ENCODE data around the gene AFF1. TPM values are rescaled to one million over a fixed set of nuclear protein-coding genes. Genes with fewer than 3 reads are reported as not detected.
A peak's percentile ranks its signal among the peaks of the same experiment; 100 is the strongest.

AFF1 gene
- total RNA-seq, 1 donor from 2014 or later = 34.1 TPM

GRCh38 chr4:87151730-87152129, 216.9 kb downstream of the AFF1 start:
- no peak overlapping the region for H3K27ac Mint-ChIP-seq (ENCODE audit: unreplicated experiment)
- DNase-seq (ENCODE audit: low read depth, low spot score) = no peak
- H3K4me3 Mint-ChIP-seq = no peak overlapping the region
- peaks cover 21% of the 10 kb centered on the region for H3K4me1 Mint-ChIP-seq
- no peaks in the 10 kb centered on the region for H3K36me3 Mint-ChIP-seq (ENCODE audit: low read depth)
- H3K9me3 Mint-ChIP-seq = no peaks in the 10 kb centered on the region
- H3K27me3 Mint-ChIP-seq (ENCODE audit: low read depth) = no peaks in the 10 kb centered on the region
- TF ChIP-seq CTCF (conservative IDR thresholded peaks at IDR 0.05) = no peak

- peaks cover 21% of the 10 kb centered on the region for H3K4me1 Mint-ChIP-seq
- TF ChIP-seq CTCF (conservative IDR thresholded peaks at IDR 0.05) = no peak
- no peaks in the 10 kb centered on the region for H3K36me3 Mint-ChIP-seq (ENCODE audit: low read depth)
- no peak for DNase-seq (ENCODE audit: low read depth, low spot score)
- H3K27ac Mint-ChIP-seq (ENCODE audit: unreplicated experiment) = peak overlapping the region; percentile 51
- no peaks in the 10 kb centered on the region for H3K27me3 Mint-ChIP-seq (ENCODE audit: low read depth)
- no peak overlapping the region for H3K4me3 Mint-ChIP-seq
- H3K9me3 Mint-ChIP-seq = no peaks in the 10 kb centered on the region
These were observed 217.7 kb downstream of the AFF1 start for GRCh38 chr4:87152310-87153041.

GRCh38 chr4:87153078-87153870, 218.5 kb downstream of the AFF1 start:
- TF ChIP-seq CTCF (conservative IDR thresholded peaks at IDR 0.05) = no peak
- no peak for DNase-seq (ENCODE audit: low read depth, low spot score)
- H3K4me3 Mint-ChIP-seq = no peak overlapping the region
- no peaks in the 10 kb centered on the region for H3K27me3 Mint-ChIP-seq (ENCODE audit: low read depth)
- no peaks in the 10 kb centered on the region for H3K9me3 Mint-ChIP-seq
- H3K27ac Mint-ChIP-seq (ENCODE audit: unreplicated experiment) = no peak overlapping the region
- no peaks in the 10 kb centered on the region for H3K36me3 Mint-ChIP-seq (ENCODE audit: low read depth)
- peaks cover 21% of the 10 kb centered on the region for H3K4me1 Mint-ChIP-seq

GRCh38 chr4:87165892-87166291, 231.1 kb downstream of the AFF1 start:
- H3K27me3 Mint-ChIP-seq (ENCODE audit: low read depth) = no peaks in the 10 kb centered on the region
- no peaks in the 10 kb centered on the region for H3K9me3 Mint-ChIP-seq
- H3K4me1 Mint-ChIP-seq = no peaks in the 10 kb centered on the region
- no peak for DNase-seq (ENCODE audit: low read depth, low spot score)
- no peak overlapping the region for H3K4me3 Mint-ChIP-seq
- H3K36me3 Mint-ChIP-seq (ENCODE audit: low read depth) = peaks cover 9% of the 10 kb centered on the region
- no peak overlapping the region for H3K27ac Mint-ChIP-seq (ENCODE audit: unreplicated experiment)
- TF ChIP-seq CTCF (conservative IDR thresholded peaks at IDR 0.05) = no peak

GRCh38 chr4:87166296-87166854, 231.6 kb downstream of the AFF1 start:
- no peak overlapping the region for H3K27ac Mint-ChIP-seq (ENCODE audit: unreplicated experiment)
- no peaks in the 10 kb centered on the region for H3K9me3 Mint-ChIP-seq
- no peak overlapping the region for H3K4me3 Mint-ChIP-seq
- no peak for TF ChIP-seq CTCF (conservative IDR thresholded peaks at IDR 0.05)
- DNase-seq (ENCODE audit: low read depth, low spot score) = no peak
- H3K4me1 Mint-ChIP-seq = no peaks in the 10 kb centered on the region
- no peaks in the 10 kb centered on the region for H3K27me3 Mint-ChIP-seq (ENCODE audit: low read depth)
- H3K36me3 Mint-ChIP-seq (ENCODE audit: low read depth) = peaks cover 9% of the 10 kb centered on the region
